Measurements from ENCODE around the gene UVRAG.

UVRAG gene

GRCh38 chr11:75884321-75884720 is 69.3 kb downstream of the UVRAG start:
- DNase-seq, result no peak

GRCh38 chr11:75888416-75888815 is 73.4 kb downstream of the UVRAG start:
- no peak for DNase-seq

- no peak for DNase-seq
These were observed 77.1 kb downstream of the UVRAG start for GRCh38 chr11:75891947-75892739.

DNA sequence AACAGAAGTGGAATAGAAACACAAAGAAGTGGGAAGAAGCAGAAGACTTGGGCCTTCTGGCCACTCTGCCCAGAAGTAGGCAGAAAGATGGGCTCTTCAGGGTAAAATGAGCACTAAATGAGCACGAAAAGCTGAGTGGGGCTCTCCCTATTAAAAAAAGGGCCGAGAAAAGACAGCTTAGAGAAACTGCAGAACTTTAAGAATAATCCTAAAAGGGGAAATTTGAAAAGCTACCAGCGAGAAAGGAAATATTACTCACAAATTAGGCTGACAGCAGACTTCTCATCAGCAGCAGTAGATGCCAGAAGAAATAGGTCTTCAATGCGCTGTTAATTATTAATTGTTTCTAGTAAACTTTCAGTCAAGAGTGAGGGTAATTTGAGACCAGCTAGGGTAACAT is 78.2 kb downstream of the UVRAG start:
- DNase-seq, result no peak

GRCh38 chr11:75894036-75894585 is 79.1 kb downstream of the UVRAG start:
- no peak for DNase-seq

- DNase-seq, result no peak
These were observed 81.9 kb downstream of the UVRAG start for GRCh38 chr11:75896843-75897419.

GRCh38 chr11:75898871-75899270 is 83.9 kb downstream of the UVRAG start:
- DNase-seq, result no peak

- no peak for DNase-seq
These were observed 84.8 kb downstream of the UVRAG start for GRCh38 chr11:75899806-75900205.

GRCh38 chr11:75900848-75901247 is 85.8 kb downstream of the UVRAG start:
- DNase-seq, result no peak

- DNase-seq, result no peak
These were observed 87.6 kb downstream of the UVRAG start for GRCh38 chr11:75902631-75903030.

GRCh38 chr11:75903276-75903675 is 88.3 kb downstream of the UVRAG start:
- no peak for DNase-seq

- DNase-seq, result no peak
These were observed 90.4 kb downstream of the UVRAG start for GRCh38 chr11:75905434-75905833.

- no peak for DNase-seq
These were observed 93.0 kb downstream of the UVRAG start for GRCh38 chr11:75907906-75908527.

DNA sequence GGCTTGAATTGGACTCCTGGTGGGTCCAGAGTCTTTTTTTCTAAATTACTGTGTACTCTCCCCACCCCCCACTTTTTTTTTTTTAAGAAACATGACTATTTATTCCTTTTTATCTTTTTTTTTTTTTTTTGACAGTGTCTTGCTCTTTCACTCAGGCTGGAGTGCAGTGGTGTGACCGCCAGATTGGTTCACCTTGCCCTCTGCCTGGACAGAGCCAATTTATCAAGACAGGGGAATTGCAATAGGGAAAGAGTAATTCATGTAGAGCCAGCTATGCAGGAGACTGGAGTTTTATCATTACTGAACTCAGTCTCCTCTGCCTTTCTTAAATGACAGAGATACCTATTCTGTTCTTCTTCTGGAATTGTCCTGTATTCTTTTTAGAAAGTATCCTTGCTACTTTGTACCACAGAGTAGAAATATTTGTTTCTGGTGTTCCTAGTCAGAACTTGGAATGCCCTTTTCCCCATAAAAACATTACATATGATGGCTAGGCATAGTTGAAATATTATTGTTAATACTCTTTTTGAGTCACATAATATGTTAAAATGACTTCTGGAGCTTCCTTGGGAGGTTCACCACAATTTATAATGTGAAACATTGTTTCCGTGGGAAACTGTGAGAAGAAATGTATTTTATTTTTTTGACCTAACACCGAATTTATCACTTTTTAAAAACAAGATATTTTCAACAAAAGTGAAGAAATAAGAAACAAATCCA is 95.6 kb downstream of the UVRAG start:
- DNase-seq, result no peak

DNA sequence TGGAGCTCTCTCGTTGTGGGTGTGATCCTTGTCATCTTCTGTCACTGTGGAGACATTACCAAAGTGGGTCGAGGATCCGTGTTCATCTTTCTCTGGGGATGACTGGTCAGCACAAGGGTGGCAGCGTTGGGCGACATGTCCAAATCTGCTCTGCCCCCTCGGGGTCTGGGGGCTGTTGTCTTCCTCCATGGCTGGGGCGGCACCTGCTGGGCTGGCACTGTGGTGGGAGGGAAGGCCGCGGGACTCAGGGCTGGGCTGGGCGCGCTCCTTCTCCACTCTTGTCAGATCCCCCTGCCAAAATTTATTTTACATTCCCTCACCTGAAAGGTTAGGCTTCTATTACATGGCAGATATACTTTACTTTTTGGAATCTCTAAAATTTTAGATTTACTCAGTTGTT is 96.4 kb downstream of the UVRAG start:
- no peak for DNase-seq

DNA sequence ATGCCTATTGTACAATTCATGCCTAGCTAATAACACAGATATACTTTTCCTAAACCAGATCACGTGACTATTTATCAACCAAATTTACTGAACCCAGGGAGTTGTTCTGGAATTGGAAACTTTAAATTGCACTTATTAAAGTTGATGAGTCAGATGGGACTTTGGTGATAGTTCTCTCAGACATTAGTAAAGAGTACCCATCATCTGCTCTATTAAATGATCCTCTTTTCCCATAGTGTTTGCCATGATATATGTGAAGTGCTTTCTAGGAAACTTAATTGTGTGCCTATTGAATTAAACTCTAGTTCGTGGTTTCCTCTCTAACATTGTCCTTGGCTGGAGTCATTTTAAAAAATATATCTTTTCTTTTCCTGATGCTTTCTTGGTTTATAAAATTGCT is 99.0 kb downstream of the UVRAG start:
- no peak for DNase-seq

DNA sequence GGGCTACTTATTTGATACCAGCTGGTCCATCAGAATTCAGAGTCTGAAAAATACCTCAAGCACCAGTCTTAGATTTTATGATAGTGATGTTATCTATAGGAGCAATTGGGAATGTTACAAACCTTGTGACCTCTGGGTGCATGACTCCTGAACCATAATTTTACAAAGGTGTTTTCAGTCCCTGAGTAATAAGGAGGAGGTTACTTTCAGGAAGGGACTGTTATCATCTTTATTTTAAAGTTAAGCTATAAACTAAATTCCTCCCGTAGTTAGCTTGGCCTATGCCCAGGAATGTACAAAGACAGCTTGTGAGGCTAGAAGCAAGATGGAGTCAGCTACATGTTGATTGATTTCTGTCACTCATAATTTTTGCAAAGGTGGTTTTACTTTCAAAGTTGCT is 101.9 kb downstream of the UVRAG start:
- DNase-seq, result no peak

DNA sequence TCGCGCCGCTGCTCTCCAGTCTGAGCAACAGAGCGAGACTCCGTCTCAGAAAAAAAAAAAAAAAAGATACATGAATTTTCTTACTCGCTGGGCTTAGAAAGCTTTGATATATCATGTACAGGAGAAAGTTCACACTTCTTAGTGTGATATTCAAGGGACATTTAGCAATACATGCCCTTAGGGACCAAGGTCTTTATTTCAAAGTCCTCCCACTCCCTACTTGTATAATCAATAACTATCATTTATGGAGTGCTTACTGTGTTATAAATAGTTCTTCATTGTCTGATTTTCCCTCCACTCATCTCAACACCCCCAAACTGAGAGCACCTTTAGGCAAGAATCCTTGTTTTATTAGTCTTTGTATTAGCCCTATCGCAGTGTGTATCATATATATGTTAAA is 103.3 kb downstream of the UVRAG start:
- no peak for DNase-seq

DNA sequence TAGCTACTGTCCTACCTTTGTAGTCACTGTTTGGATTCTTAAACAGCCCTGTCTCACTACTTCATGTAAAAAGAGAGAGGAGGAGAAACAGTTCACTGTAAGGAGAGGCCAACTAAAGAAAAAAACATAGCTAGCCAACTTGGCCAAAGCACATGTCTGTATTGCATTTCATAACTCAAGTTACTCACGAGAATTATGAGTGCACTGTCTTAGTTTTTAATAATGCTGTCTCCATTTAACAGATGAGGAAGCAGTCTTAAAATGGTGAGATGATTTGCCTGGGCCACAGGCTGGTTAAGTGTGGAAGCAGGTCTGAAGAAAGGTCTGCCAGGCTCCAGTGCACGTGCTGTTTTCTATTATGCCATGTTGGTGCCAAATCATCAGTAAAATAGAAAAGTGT is 104.5 kb downstream of the UVRAG start:
- no peak for DNase-seq

DNA sequence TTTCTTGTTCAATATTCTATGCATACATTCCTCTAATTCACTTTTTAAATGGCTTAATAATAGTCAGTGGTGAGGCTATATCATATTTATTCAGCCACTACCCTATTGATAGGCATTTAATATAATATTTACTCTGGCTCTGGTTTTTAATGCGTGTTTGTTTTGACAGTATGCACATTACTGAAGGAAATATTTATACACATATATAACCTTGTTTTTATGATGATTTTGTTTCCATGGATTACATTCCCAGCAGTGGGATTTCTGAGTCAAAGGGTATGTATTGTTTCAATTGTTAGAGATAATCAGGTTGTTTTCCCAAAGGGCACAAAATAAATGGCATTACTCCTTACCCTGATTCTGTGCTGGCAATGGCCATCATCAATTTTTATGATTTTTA is 105.8 kb downstream of the UVRAG start:
- DNase-seq, result no peak

DNA sequence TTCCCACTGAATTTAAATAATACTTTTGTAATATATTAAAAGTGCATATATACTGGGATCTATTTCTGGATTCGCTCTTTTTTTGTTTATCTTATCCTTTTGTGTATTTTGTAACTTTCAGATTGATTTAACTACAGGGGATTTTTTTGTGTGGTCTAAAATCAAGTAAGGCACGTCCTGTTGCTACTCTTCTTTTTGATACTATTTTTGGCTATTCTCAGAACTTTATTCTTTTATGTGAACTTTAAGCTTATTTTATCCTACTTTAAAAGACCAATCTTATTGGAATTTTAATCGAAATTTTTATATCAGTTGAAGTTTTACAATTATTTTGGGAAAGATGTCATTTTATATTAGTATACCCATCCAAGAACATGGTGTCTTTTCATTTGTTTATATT is 106.8 kb downstream of the UVRAG start:
- no peak for DNase-seq

GRCh38 chr11:75924966-75925784 is 110.2 kb downstream of the UVRAG start:
- DNase-seq, result no peak

DNA sequence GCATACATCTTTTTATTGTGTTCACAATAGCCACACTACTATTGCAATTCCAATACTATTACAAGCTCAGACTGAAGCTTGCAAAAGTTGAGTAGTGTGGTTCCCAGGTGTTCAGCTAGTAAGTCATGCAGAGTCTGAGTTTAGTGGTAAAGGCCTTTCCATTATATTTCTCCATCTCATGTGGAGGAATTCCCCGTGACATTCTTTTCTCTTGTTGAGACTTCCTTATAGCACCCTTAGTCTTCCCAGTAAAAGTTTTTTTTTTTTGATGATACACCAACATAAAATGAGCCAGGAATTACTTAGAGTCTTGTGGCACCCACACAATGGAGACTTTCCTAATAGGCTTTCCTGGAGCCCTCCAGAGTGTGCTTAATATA is 110.8 kb downstream of the UVRAG start:
- DNase-seq, result no peak
